Measurements from ENCODE around the gene PUS3. TPM values are rescaled to one million over a fixed set of nuclear protein-coding genes. Genes with fewer than 3 reads are reported as not detected.

The PUS3 gene
- total and polyA plus RNA-seq, 10 donors: 7.7 to 12.7 (median 11.1) TPM

DNA sequence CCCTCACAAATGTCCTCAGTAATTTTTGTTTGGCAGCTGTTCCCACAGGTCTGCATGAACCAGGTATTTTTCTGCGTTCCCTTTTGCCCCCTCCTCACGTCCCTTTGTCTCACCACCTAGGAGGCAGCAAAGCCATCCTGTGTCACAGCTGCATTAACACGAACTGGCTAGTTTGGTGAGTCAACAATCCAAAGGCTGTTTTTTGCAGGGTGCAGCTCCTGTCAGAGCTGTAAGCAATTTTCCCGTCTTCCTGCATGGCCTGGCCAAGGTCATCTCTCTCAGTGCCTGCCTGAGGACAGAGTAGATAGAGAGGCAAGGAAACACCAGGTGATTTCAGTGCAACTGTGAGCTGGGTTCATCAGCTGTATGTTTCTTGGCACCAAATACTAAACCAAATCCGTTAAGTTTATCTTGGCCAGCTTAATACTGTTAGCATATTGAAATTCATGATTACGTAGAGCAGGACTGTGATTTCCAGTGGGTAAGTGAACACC is 22.3 kb upstream of the PUS3 start:
- Histone ChIP-seq H3K27me3 (replicated peaks in 1 of 7) (peaks cover 0 to 37% (median 0%) of the 10 kb centered on the region in 7 donors), H3K27ac (no peak overlapping the region), H3K9me3 (no peaks in the 10 kb centered on the region), H3K4me3 (no peak overlapping the region), H3K4me1 (peaks cover 0 to 4% (median 0%) of the 10 kb centered on the region in 6 donors), H3K36me3 (no peaks in the 10 kb centered on the region)
- intact Hi-C loops (cut with DNase I; ENCODE audit: low total_unique reads): no loop called here
- 64 to 79% (median 73%) methylated on average over 6 of the region's 6 CpGs for WGBS, 5 donors
- TF ChIP-seq POLR2A (IDR thresholded peaks at IDR 0.05) (no peak), CTCF (IDR thresholded peaks at IDR 0.05 in 8 of 11, conservative IDR thresholded peaks at IDR 0.05 in 3 of 11) (no peak), POLR2AphosphoS5 (IDR thresholded peaks at IDR 0.05) (no peak)
- DNase-seq: no peak

DNA sequence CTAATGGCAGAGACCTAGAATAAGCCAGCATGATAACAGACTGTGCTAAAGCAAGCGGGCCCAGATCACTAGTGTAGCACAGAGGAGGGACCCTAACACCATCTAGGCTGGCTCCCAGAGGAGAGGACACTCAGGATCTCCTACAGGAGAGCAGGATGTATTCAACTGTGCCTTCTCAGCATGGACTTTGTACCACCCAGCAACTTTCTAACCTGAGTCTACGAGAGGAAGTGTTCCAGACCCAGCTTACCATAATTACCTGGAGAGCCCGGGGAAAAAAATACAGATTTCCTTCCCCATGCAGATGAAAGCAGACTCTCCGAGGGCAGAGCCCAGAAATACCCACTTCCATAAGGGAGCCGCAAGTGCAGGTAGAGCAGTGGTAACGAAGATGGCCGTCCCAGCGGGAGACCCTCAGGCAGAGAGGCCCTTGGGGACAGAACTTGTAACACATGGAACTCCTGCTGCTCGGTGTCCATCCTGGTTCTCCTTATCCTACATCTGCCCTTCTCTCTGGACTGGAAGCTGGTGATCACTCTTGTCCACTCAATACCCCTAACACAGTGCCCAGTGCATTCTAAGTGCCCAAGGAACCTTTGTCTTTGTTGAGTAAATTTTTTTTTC is 21.5 kb upstream of the PUS3 start:
- TF ChIP-seq POLR2A (IDR thresholded peaks at IDR 0.05) (no peak), CTCF (IDR thresholded peaks at IDR 0.05 in 8 of 11, conservative IDR thresholded peaks at IDR 0.05 in 3 of 11) (no peak), POLR2AphosphoS5 (IDR thresholded peaks at IDR 0.05) (no peak)
- 79 to 93% (median 88%) methylated on average over 9 of the region's 9 CpGs for WGBS, 5 donors
- peaks cover 0 to 39% (median 0%) of the 10 kb centered on the region in 7 donors for H3K27me3 ChIP-seq (replicated peaks in 1 of 7)
- peaks cover 0 to 4% (median 0%) of the 10 kb centered on the region in 6 donors for H3K4me1 ChIP-seq
- no peak overlapping the region for H3K4me3 ChIP-seq
- no peak for DNase-seq
- no peak overlapping the region for H3K27ac ChIP-seq
- H3K36me3 ChIP-seq: no peaks in the 10 kb centered on the region
- intact Hi-C loops (cut with DNase I; ENCODE audit: low total_unique reads): no loop called here
- no peaks in the 10 kb centered on the region for H3K9me3 ChIP-seq

DNA sequence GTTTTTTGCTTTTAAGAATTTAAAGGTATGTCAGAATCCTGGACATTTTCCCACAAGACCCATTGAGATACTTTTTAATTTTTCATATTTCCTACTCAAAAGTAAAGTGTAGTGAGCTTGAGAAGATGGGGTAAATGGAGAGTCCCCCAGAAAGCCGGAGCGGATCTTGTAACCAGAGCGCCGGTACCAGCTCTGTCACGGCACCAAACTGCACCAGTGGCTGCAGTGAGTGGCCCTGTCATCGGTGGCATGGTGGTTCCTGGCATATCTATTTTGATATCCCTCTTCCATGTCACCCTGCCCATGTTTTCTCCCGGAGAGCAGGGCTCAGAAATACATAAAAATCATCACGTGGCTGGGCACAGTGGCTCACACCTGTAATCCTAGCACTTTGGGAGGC is 20.6 kb upstream of the PUS3 start:
- DNase-seq: no peak
- intact Hi-C loops (cut with DNase I; ENCODE audit: low total_unique reads): loop anchor here (2.0 kb wide), 1 partner anchor 269 kb away; no protein-coding TSS in a partner anchor
- TF ChIP-seq POLR2A (IDR thresholded peaks at IDR 0.05): no peak
- TF ChIP-seq CTCF (IDR thresholded peaks at IDR 0.05 in 8 of 11, conservative IDR thresholded peaks at IDR 0.05 in 3 of 11): no peak
- TF ChIP-seq POLR2AphosphoS5 (IDR thresholded peaks at IDR 0.05): no peak
- Histone ChIP-seq H3K9me3 (no peaks in the 10 kb centered on the region), H3K27me3 (replicated peaks in 1 of 7) (peaks cover 0 to 42% (median 0%) of the 10 kb centered on the region in 7 donors), H3K27ac (no peak overlapping the region), H3K4me1 (peaks cover 0 to 4% (median 0%) of the 10 kb centered on the region in 6 donors), H3K4me3 (no peak overlapping the region), H3K36me3 (no peaks in the 10 kb centered on the region)
- 86 to 97% (median 89%) methylated on average over 8 of the region's 8 CpGs for WGBS, 5 donors

DNA sequence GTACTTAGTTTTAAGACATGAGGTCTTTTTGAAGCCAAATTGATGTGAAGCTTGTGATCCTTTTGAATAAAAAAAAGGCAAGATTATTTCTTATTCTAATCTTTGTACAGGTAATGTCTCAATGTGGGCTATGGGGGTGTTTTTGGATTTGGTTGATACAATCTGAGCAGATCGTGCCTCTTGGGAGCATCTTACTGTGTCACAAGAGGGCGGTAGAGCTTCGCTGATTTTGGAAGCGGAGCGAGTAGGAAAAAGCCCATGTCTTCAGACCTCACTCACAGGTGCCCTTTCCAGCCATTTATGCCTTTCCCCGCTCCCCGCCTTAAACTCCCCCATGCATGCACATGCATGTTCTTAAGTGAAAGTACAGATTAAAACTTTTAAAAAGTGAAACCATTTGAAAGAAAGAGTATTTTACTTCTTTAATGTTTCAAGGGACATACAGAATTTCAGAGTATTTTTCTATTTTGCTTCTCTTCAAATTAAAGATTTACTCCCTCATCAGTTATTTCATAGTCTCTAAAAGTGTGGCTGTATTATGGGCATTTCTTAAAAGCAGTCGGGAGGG is 20.1 kb upstream of the PUS3 start:
- intact Hi-C loops (cut with DNase I; ENCODE audit: low total_unique reads): loop anchor here (2.0 kb wide), 1 partner anchor 270 kb away; no protein-coding TSS in a partner anchor
- no peaks in the 10 kb centered on the region for H3K36me3 ChIP-seq
- no peaks in the 10 kb centered on the region for H3K9me3 ChIP-seq
- no peak overlapping the region for H3K4me3 ChIP-seq
- peaks cover 0 to 4% (median 0%) of the 10 kb centered on the region in 6 donors for H3K4me1 ChIP-seq
- WGBS, 5 donors: 6 to 13% (median 12%) methylated on average over 8 of the region's 8 CpGs
- no peak overlapping the region for H3K27ac ChIP-seq
- no peak for DNase-seq
- TF ChIP-seq CTCF (IDR thresholded peaks at IDR 0.05 in 8 of 11, conservative IDR thresholded peaks at IDR 0.05 in 3 of 11): peak in 10 of 11 experiments; percentile 23 to 79 (median 62)
- no peak for TF ChIP-seq POLR2A (IDR thresholded peaks at IDR 0.05)
- H3K27me3 ChIP-seq (replicated peaks in 1 of 7): peaks cover 0 to 47% (median 0%) of the 10 kb centered on the region in 7 donors
